MM.1S (cell line): ENCODE data around the gene BDKRB1.

Experiments used
- DNase-seq: peaks from one replicate; pipeline ENCODE4 v3.0.0-alpha.2; 2015
- H2AFZ ChIP-seq: fragments of 300-600 bp; sonication (generic); 2 replicates; pipeline ENCODE4 v1.6.0; 2016; ENCODE audit warnings: antibody characterized with exemption, low read length
- H3F3A ChIP-seq: fragments of 300-600 bp; sonication (generic); 2 replicates; pipeline ENCODE4 v1.6.1; 2016; ENCODE audit warnings: mild to moderate bottlenecking, antibody characterized with exemption, low read length, moderate library complexity, mixed read lengths; ENCODE audit not compliant: insufficient read depth
- H3K27ac ChIP-seq: fragments of 300-600 bp; sonication (generic); 2 replicates; pipeline ENCODE4 v1.5.1; 2016; ENCODE audit warnings: mild to moderate bottlenecking, low read length
- H3K27me3 ChIP-seq: fragments of 300-600 bp; sonication (generic); replicated peaks from 2 replicates; pipeline ENCODE4 v1.6.0; 2016; ENCODE audit warnings: low read length; ENCODE audit not compliant: insufficient read depth
- H3K36me3 ChIP-seq: fragments of 300-600 bp; sonication (generic); replicated peaks from 2 replicates; pipeline ENCODE4 v1.6.1; 2016; ENCODE audit warnings: mild to moderate bottlenecking, low read length, mixed read lengths; ENCODE audit not compliant: insufficient read depth
- H3K4me1 ChIP-seq: fragments of 300-600 bp; sonication (generic); 2 replicates; pipeline ENCODE4 v1.6.1; 2016; ENCODE audit warnings: low read length, mixed read lengths
- H3K4me2 ChIP-seq: fragments of 300-600 bp; sonication (generic); 2 replicates; pipeline ENCODE4 v1.6.0; 2016; ENCODE audit warnings: low read depth, low read length
- H3K4me3 ChIP-seq: fragments of 300-600 bp; sonication (generic); 2 replicates; pipeline ENCODE4 v1.5.1; 2016; ENCODE audit warnings: low read length, mixed read lengths
- H3K79me2 ChIP-seq: fragments of 300-600 bp; sonication (generic); 2 replicates; pipeline ENCODE4 v1.6.1; 2016; ENCODE audit warnings: mixed run types, low read length, mixed read lengths
- H3K9ac ChIP-seq: fragments of 300-600 bp; sonication (generic); 2 replicates; pipeline ENCODE4 v1.6.1; 2016; ENCODE audit warnings: low read length, mixed read lengths
- H3K9me2 ChIP-seq: fragments of 300-600 bp; sonication (generic); replicated peaks from 2 replicates; pipeline ENCODE4 v1.6.1; 2016; ENCODE audit warnings: mild to moderate bottlenecking, low read length, mixed read lengths; ENCODE audit not compliant: insufficient read depth
- H3K9me3 ChIP-seq: fragments of 300-600 bp; sonication (generic); replicated peaks from 2 replicates; pipeline ENCODE4 v1.6.1; 2016; ENCODE audit warnings: mild to moderate bottlenecking, low read length, mixed read lengths; ENCODE audit not compliant: insufficient read depth
- H4K20me1 ChIP-seq: fragments of 300-600 bp; sonication (generic); 2 replicates; pipeline ENCODE4 v1.6.1; 2016; ENCODE audit warnings: mild to moderate bottlenecking, low read length, moderate library complexity, mixed read lengths; ENCODE audit not compliant: insufficient read depth
- EZH2 ChIP-seq: fragments of 300-600 bp; sonication (generic); optimal IDR thresholded peaks from 2 replicates; pipeline ENCODE3; 2017; ENCODE audit warnings: low read depth, mild to moderate bottlenecking, antibody characterized with exemption, low read length, mixed read lengths
- EZH2phosphoT487 ChIP-seq: fragments of 300-600 bp; sonication (generic); IDR thresholded peaks from 2 replicates; pipeline ENCODE4 v1.6.1; 2018; ENCODE audit warnings: antibody characterized with exemption, low read length
- TF ChIP-seq, protein P1 (sequence below): fragments of 300-600 bp; sonication (generic); IDR thresholded peaks from 2 replicates; pipeline ENCODE4 v1.5.1; 2016; ENCODE audit warnings: antibody characterized with exemption, low read length, mixed read lengths

The BDKRB1 gene

GRCh38 chr14:96307434-96307833 lies 51.4 kb downstream of the BDKRB1 start:
- no peaks in the 10 kb centered on the region for H3K79me2 ChIP-seq
- H3K4me2 ChIP-seq = no peak overlapping the region
- H3K9me2 ChIP-seq = no peaks in the 10 kb centered on the region
- H3K4me1 ChIP-seq = no peaks in the 10 kb centered on the region
- H3K27me3 ChIP-seq = no peaks in the 10 kb centered on the region
- H3F3A ChIP-seq = no peaks in the 10 kb centered on the region
- H4K20me1 ChIP-seq = no peaks in the 10 kb centered on the region
- TF ChIP-seq EZH2phosphoT487 = no peak
- TF ChIP-seq, protein P1, sequence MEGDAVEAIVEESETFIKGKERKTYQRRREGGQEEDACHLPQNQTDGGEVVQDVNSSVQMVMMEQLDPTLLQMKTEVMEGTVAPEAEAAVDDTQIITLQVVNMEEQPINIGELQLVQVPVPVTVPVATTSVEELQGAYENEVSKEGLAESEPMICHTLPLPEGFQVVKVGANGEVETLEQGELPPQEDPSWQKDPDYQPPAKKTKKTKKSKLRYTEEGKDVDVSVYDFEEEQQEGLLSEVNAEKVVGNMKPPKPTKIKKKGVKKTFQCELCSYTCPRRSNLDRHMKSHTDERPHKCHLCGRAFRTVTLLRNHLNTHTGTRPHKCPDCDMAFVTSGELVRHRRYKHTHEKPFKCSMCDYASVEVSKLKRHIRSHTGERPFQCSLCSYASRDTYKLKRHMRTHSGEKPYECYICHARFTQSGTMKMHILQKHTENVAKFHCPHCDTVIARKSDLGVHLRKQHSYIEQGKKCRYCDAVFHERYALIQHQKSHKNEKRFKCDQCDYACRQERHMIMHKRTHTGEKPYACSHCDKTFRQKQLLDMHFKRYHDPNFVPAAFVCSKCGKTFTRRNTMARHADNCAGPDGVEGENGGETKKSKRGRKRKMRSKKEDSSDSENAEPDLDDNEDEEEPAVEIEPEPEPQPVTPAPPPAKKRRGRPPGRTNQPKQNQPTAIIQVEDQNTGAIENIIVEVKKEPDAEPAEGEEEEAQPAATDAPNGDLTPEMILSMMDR = no peak
- TF ChIP-seq EZH2 = no peak
- H3K36me3 ChIP-seq = no peaks in the 10 kb centered on the region
- no peak overlapping the region for H3K9ac ChIP-seq
- no peaks in the 10 kb centered on the region for H3K9me3 ChIP-seq
- H2AFZ ChIP-seq = no peak overlapping the region
- DNase-seq = no peak
- H3K27ac ChIP-seq = no peak overlapping the region
- no peak overlapping the region for H3K4me3 ChIP-seq

DNA sequence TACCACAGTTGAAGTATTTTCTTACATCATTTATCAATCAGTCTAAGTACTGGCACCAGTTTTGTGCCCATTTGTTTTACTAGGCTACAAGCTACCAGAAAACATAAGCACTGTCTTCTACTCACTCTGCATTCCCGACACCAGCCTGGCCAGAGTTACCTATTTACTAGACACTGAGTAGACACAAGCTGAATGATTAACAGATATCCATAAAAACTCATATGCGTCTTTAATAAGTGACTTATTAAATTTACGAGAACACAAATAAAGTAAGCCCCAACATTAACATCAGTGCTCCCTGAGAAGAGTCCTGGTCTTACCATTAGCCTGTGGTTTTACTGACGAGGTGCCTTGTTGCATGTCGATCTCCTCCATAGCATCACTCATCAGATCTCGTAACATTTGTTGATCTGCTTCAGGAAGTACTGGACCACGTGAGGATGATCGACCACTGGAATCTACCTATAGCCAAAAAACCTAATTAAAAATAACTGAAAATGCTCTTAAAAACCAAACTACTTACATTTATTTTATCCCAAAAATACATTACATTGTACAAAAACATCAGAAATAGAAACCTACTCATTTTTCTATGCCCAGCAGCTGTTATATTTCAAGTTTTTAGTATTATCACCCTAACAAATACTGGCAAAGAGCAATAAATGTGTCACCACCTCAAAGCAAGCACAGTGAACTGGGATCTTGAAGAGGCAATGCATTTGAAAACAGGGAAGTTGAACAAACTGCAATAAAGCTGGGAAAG lies 53.3 kb downstream of the BDKRB1 start:
- Histone ChIP-seq H4K20me1 (no peaks in the 10 kb centered on the region), H3K4me3 (no peak overlapping the region), H3K9me2 (no peaks in the 10 kb centered on the region), H3K9ac (no peak overlapping the region), H3F3A (no peaks in the 10 kb centered on the region), H3K27ac (no peak overlapping the region), H3K4me2 (no peak overlapping the region), H3K27me3 (no peaks in the 10 kb centered on the region), H3K36me3 (no peaks in the 10 kb centered on the region), H2AFZ (no peak overlapping the region), H3K79me2 (no peaks in the 10 kb centered on the region), H3K4me1 (no peaks in the 10 kb centered on the region), H3K9me3 (no peaks in the 10 kb centered on the region)
- no peak for DNase-seq
- no peak for TF ChIP-seq EZH2

DNA sequence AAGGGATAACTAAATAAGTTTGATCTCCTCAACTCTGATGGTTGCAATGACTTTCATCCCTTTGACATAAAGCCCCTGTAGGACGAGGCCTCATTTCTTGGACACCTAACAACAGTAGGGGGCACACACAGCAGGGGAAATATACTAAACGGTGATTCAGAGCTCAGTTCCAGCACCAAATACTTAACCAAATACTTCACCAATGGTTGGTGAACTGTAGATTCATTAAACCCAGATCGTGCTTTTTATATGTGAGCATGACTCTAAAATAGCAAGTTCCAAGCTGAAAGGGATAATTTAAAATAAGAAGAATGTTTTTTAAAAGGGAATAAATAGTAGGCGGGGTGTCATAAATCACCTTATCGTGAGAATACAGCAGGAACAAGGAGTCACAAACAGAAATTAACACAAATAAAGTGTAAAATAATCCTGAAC lies 53.9 kb downstream of the BDKRB1 start:
- TF ChIP-seq EZH2 = no peak
- TF ChIP-seq, protein P1 = no peak
- no peak for TF ChIP-seq EZH2phosphoT487
- no peak overlapping the region for H3K4me2 ChIP-seq
- H3K9me3 ChIP-seq = no peaks in the 10 kb centered on the region
- no peaks in the 10 kb centered on the region for H3K27me3 ChIP-seq
- no peaks in the 10 kb centered on the region for H3K9me2 ChIP-seq
- DNase-seq = no peak
- no peak overlapping the region for H3K4me3 ChIP-seq
- no peaks in the 10 kb centered on the region for H3K4me1 ChIP-seq
- no peak overlapping the region for H3K9ac ChIP-seq
- no peak overlapping the region for H2AFZ ChIP-seq
- no peaks in the 10 kb centered on the region for H3K79me2 ChIP-seq
- H3K36me3 ChIP-seq = no peaks in the 10 kb centered on the region
- H4K20me1 ChIP-seq = no peaks in the 10 kb centered on the region
- no peaks in the 10 kb centered on the region for H3F3A ChIP-seq
- no peak overlapping the region for H3K27ac ChIP-seq

- Histone ChIP-seq H3F3A (no peaks in the 10 kb centered on the region), H3K36me3 (no peaks in the 10 kb centered on the region), H2AFZ (no peak overlapping the region), H3K4me3 (no peak overlapping the region), H3K4me1 (no peaks in the 10 kb centered on the region), H3K27ac (no peak overlapping the region), H4K20me1 (no peaks in the 10 kb centered on the region), H3K79me2 (no peaks in the 10 kb centered on the region), H3K27me3 (no peaks in the 10 kb centered on the region), H3K4me2 (no peak overlapping the region), H3K9me3 (no peaks in the 10 kb centered on the region), H3K9me2 (no peaks in the 10 kb centered on the region), H3K9ac (no peak overlapping the region)
- DNase-seq = no peak
- TF ChIP-seq EZH2phosphoT487 (no peak), EZH2 (no peak)
- TF ChIP-seq, protein P1 = no peak
Measured at GRCh38 chr14:96310906-96311305, 54.9 kb downstream of the BDKRB1 start.
